Peyer's patch (tissue), 4 donors: ENCODE results near the gene CLASP1. TPM values are rescaled to one million over a fixed set of nuclear protein-coding genes. Genes with fewer than 3 reads are reported as not detected.
A peak's percentile ranks its signal among the peaks of the same experiment; 100 is the strongest.

Experiments used
- DNase-seq, 3 donors: peaks; one replicate each; pipeline ENCODE4 v3.0.0-alpha.2; 2017 to 2019
- H3K27ac ChIP-seq, 4 donors: fragments of 200-600 bp; sonication (generic); one replicate each; pipeline ENCODE4 v1.5.1; 2016 to 2019
- H3K27me3 ChIP-seq, 2 donors: fragments of 200-600 bp; sonication (generic); one replicate each; pipeline ENCODE4 v1.5.1; 2019
- H3K36me3 ChIP-seq, 3 donors: fragments of 200-600 bp; sonication (generic); one replicate each; pipeline ENCODE4 v1.5.1; 2016 to 2019
- H3K4me1 ChIP-seq, 4 donors: fragments of 200-600 bp; sonication (generic); one replicate each; pipeline ENCODE4 v1.5.1; 2016 to 2019
- H3K4me3 ChIP-seq, 4 donors: fragments of 200-600 bp; sonication (generic); 1 replicate in 3 of 4; 2 replicates in 1 of 4; pipeline ENCODE4 v1.5.1; 2016 to 2019; ENCODE audit warnings: mild to moderate bottlenecking in 1 of 4
- H3K9me3 ChIP-seq, 4 donors: fragments of 200-600 bp; sonication (generic); one replicate each; pipeline ENCODE4 v1.5.1; 2016 to 2019; ENCODE audit warnings: mild to moderate bottlenecking in 1 of 4
- CTCF ChIP-seq, 6 experiments: fragments of 450-650 bp in 4 of 6; fragments of 200-600 bp in 2 of 6; sonication (generic) in 1 of 6; IDR thresholded peaks; one replicate each; pipeline ENCODE4 v1.5.1; 2017 to 2019; ENCODE audit warnings: antibody characterized with exemption in 6 of 6, mild to moderate bottlenecking in 3 of 6, moderate library complexity in 1 of 6
- POLR2A ChIP-seq, 2 donors: fragments of 450-650 bp; IDR thresholded peaks; one replicate each; pipeline ENCODE4 v1.5.1; 2017; ENCODE audit warnings: antibody characterized with exemption in 2 of 2, mild to moderate bottlenecking in 2 of 2, moderate library complexity in 2 of 2
- total RNA-seq, 4 donors: library from RNA; depleted of rRNA; stranded (reverse); fragments of >200 nt; gene quantifications; one replicate each; pipeline ENCODE4 v1.1.0, GENCODE V29; 2016

The CLASP1 gene
- 100 to 1,000 TPM in 1 of 4 donors, 10 to 100 TPM in 3; 30.5 to 130 (median 73.7) TPM for total RNA-seq

DNA sequence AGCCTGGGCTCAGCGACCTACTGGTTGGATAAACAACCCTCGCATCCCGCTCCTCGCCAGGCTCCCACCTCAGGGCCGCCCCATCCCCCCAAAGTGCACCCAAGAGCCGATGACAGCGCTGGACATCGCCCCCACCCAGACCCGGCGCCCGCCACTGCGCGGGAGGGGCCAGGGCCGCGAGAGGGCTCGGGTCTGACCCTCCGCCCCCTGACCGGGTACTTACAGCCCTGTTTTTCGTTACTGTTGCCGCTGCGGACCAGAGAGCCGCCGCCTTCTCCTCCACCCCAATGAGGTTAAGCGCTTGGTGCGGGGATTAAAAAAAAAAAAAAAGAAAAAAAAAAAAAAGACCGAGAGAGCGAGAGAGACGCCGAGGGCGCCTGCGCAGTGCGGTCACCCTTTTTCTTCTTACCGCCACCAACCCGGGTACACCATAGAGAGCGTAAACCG is at the start of gene CLASP1:
TSS of gene CLASP1 (minus strand) at position 314 of the 447 bp plus-strand sequence. CDS start 43,567 bp downstream, outside the sequence.
- H3K27ac ChIP-seq, result peak within 1 kb of the TSS; percentile 85 to 97 (median 92)
- no peaks in the 10 kb centered on the region for H3K36me3 ChIP-seq
- H3K9me3 ChIP-seq, result no peaks in the 10 kb centered on the region
- H3K4me1 ChIP-seq, result peaks cover 0 to 28% (median 1%) of the 10 kb centered on the region in 4 donors
- H3K27me3 ChIP-seq, result no peaks in the 10 kb centered on the region
- no peak for TF ChIP-seq CTCF (IDR thresholded peaks at IDR 0.05)
- TF ChIP-seq POLR2A (IDR thresholded peaks at IDR 0.05), result no peak
- H3K4me3 ChIP-seq, result peak within 1 kb of the TSS; percentile 66 to 88 (median 78)
- DNase-seq, result peak in 2 of 3 donors; percentile 50 to 95

- DNase-seq, result no peak
- H3K9me3 ChIP-seq, result no peaks in the 10 kb centered on the region
- H3K4me3 ChIP-seq, result no peak overlapping the region
- H3K36me3 ChIP-seq, result no peaks in the 10 kb centered on the region
- no peaks in the 10 kb centered on the region for H3K27me3 ChIP-seq
- H3K4me1 ChIP-seq, result peaks cover 0 to 7% (median 0%) of the 10 kb centered on the region in 4 donors
- no peak overlapping the region for H3K27ac ChIP-seq
- no peak for TF ChIP-seq CTCF (IDR thresholded peaks at IDR 0.05)
- no peak for TF ChIP-seq POLR2A (IDR thresholded peaks at IDR 0.05)
Measured at GRCh38 chr2:121698318-121698930, 49.2 kb upstream of the CLASP1 start.

GRCh38 chr2:121697108-121697631 is 47.9 kb upstream of the CLASP1 start:
- no peak overlapping the region for H3K4me3 ChIP-seq
- DNase-seq, result no peak

GRCh38 chr2:121696410-121696930 is 47.2 kb upstream of the CLASP1 start:
- no peak for TF ChIP-seq CTCF (IDR thresholded peaks at IDR 0.05)
- no peak for DNase-seq
- no peak overlapping the region for H3K27ac ChIP-seq

More at GRCh38 chr2:121697108-121697631, 47.9 kb upstream of the CLASP1 start:
- Histone ChIP-seq H3K36me3 (no peaks in the 10 kb centered on the region), H3K27me3 (no peaks in the 10 kb centered on the region), H3K27ac (no peak overlapping the region), H3K9me3 (no peaks in the 10 kb centered on the region), H3K4me1 (peaks cover 0 to 7% (median 0%) of the 10 kb centered on the region in 4 donors)
- TF ChIP-seq POLR2A (IDR thresholded peaks at IDR 0.05) (no peak), CTCF (IDR thresholded peaks at IDR 0.05) (no peak)

GRCh38 chr2:121695171-121695451 is 45.8 kb upstream of the CLASP1 start:
- no peak for DNase-seq
- H3K4me1 ChIP-seq, result peaks cover 0 to 6% (median 0%) of the 10 kb centered on the region in 4 donors
- no peaks in the 10 kb centered on the region for H3K9me3 ChIP-seq
- H3K4me3 ChIP-seq, result no peak overlapping the region
- no peak overlapping the region for H3K27ac ChIP-seq
- TF ChIP-seq POLR2A (IDR thresholded peaks at IDR 0.05) (no peak), CTCF (IDR thresholded peaks at IDR 0.05) (no peak)
- H3K36me3 ChIP-seq, result no peaks in the 10 kb centered on the region
- no peaks in the 10 kb centered on the region for H3K27me3 ChIP-seq

More at GRCh38 chr2:121696410-121696930, 47.2 kb upstream of the CLASP1 start:
- H3K27me3 ChIP-seq, result no peaks in the 10 kb centered on the region
- no peaks in the 10 kb centered on the region for H3K36me3 ChIP-seq
- no peaks in the 10 kb centered on the region for H3K9me3 ChIP-seq
- peaks cover 0 to 7% (median 0%) of the 10 kb centered on the region in 4 donors for H3K4me1 ChIP-seq
- no peak overlapping the region for H3K4me3 ChIP-seq
